ENCODE measurements around the gene PDLIM4.

The PDLIM4 gene

GRCh38 chr5:132268769-132269551 is 11.5 kb downstream of the PDLIM4 start:
- DNase-seq: no peak

GRCh38 chr5:132269635-132270334 is 12.3 kb downstream of the PDLIM4 start:
- no peak for DNase-seq

GRCh38 chr5:132270335-132270665 is 12.8 kb downstream of the PDLIM4 start:
- no peak for DNase-seq

GRCh38 chr5:132270706-132271105 is 13.2 kb downstream of the PDLIM4 start:
- DNase-seq: no peak

DNA sequence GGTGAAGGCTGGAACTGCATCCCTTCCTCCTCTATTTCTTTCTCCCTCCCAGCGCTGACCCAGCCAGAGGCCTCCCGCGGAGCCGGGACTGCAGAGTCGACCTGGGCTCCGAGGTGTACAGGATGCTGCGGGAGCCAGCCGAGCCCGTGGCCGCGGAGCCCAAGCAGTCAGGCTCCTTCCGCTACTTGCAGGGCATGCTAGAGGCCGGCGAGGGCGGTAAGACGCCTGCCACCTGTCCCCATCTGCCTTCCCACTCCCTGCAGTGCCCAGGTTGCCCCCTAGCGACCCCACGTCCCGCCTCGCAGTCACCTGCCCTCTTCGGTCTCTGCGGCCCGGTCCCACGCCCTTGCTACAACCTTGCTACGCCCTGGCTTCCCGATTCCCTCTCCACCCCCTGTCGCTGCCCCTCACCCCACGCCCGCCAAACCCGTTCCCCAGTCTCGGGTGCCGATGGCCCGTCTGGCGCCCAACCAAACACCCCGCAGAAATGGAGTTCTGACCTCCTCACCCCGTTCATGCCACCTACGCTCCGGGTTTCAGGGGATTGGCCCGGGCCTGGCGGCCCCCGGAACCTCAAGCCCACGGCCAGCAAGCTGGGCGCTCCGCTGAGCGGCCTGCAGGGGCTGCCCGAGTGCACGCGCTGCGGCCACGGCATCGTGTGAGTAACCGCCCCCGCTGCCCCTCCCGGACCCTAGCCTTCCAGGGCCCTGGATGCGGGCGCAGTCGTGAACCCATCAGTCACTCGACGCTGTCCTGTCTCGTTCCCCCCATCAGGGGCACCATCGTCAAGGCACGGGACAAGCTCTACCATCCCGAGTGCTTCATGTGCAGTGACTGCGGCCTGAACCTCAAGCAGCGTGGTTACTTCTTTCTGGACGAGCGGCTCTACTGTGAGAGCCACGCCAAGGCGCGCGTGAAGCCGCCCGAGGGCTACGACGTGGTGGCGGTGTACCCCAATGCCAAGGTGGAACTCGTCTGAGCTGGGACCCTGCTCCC is 14.1 kb downstream of the PDLIM4 start:
- DNase-seq: no peak

- peak; percentile 81 for DNase-seq
Measured at GRCh38 chr5:132272311-132273210, 15.1 kb downstream of the PDLIM4 start.

- DNase-seq: no peak
Measured at GRCh38 chr5:132273631-132274030, 16.1 kb downstream of the PDLIM4 start.

- no peak for DNase-seq
Measured at GRCh38 chr5:132274050-132274792, 16.7 kb downstream of the PDLIM4 start.

- DNase-seq: no peak
Measured at GRCh38 chr5:132275367-132276220, 18.1 kb downstream of the PDLIM4 start.

DNA sequence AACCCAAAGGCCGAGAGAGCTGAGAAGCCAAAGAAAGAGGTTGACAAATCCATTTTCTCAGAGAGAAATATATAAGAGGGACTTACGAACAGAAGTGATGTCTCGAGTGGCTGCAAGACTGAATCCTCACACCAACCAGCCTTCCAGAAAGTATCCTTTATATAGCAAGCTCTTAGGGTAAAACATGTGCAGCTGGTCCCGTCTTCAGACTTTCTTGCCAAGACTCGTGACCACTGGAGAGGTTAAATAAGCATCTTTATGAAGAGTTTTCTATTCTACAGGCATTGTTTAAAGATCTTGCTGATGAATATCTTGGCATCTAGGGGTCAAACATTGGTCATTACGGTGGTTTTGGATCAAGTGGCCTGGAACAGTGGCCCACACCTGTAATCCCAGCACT is 19.8 kb downstream of the PDLIM4 start:
- DNase-seq: no peak

- no peak for DNase-seq
Measured at GRCh38 chr5:132277971-132278853, 20.7 kb downstream of the PDLIM4 start.

DNA sequence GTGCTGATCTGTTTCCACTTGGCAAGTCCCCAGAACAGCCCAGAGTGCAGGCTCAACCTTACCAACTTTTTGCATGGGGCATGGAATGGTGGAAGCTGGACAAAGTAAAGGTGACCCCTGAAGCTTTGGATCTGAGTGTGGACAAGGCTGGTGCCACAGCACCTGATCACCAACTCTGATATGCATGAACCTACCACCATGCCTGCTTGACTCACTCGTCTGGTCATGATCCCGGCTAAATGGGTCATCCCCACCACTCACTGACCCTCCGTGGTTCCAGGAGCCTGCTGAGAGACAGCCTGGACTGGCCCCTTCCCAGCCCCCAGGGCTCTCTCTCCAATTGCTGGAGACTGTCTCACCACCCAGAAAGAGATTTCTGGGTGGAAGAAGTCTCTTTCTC is 22.3 kb downstream of the PDLIM4 start:
- no peak for DNase-seq

DNA sequence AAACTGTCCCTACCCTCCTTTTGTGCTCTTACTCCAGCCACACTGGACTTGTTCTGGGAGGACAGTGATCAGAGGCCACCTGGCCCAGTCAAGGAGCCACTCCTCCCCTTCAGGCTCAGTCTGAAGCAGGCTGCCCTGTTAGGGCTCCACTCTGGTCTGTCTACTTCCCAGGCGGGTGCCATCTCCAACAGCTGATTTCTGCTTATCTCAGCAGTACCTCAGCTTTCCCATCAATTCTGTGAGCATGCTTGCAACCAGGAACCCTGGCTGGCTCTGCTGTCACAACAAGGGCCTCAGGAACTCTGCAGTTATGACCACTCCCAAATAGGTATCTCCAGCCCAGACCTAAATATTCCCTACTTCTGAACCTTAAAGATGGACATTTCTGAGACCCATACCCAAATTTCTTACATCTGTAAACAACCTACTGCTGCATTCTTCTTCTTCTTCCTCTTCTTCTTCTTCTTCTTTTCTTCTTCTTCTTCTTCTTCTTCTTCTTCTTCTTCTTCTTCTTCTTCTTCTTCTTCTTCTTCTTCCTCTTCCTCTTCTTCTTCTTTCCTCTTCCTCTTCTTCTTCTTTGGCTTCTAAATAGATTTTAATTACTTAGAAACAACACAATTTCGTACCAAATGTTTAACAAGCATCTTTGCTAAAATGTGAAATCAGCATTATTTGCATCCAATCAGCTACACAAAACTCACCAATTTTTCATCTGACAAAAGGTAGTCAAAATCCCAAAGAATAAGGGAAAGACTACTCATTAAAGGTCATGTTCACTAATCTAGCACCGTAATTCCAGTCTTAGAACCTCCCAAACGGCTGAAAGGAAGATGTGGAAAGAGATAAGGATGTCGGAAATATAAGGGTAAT is 23.1 kb downstream of the PDLIM4 start:
- no peak for DNase-seq

- no peak for DNase-seq
Measured at GRCh38 chr5:132281856-132282614, 24.5 kb downstream of the PDLIM4 start.

DNA sequence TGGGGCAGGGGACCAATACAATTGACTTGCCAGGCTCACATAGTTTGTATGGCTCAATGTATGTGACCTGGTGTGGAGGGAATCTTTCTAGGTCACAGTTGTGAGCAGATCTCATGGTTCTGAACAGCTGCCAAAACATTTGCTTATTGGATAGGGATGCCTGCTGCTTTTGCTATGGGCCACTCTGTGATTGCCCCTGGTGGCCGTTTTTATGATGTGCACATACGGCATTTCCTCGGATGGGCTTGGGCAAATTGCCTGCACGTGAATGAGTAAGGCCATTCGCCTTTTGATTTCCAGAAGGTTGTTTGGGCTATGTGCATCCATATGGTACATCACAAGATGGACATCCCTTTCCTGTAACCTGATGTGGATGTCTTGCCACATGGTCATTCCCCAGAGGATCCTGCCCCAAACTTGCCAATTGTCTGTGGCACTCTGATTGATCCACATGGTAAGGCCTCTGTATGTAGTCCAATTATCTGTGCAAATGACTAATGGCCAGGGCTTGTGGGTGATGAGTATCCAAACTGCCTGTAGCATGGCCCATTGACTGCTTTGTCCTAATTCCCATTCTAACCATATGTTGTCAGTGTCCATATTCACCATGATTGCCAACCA is 26.0 kb downstream of the PDLIM4 start:
- DNase-seq: peak; percentile 76

DNA sequence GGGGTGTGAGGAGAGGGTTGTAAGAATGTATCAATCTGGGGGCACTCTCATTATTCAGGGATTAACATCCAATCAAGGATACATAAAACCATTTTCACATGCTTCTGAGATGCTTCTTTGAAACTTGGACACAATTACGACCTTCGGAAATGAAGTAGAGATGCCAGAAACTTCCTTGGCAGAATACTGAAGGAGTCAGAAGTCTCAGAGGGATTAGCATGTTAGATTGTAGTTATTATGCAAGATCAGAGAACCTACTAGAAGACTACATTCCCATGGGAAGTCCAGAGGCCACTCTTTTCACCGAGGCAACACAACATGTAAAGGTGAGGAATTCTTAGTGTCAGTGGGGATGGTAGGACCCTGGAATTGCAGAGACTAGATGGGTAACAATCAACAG is 31.6 kb downstream of the PDLIM4 start:
- DNase-seq: no peak

- DNase-seq: no peak
Measured at GRCh38 chr5:132291026-132291425, 33.5 kb downstream of the PDLIM4 start.

All from hematopoietic multipotent progenitor cell treated with erythropoietin and hydrocortisone succinate and interleukin-3 and kit ligand, for 8 days (in vitro differentiated cells).